IPS-11a (cell line): ENCODE data around the gene C2orf76.
"Not testable (repeated sequence)": the region's sequence is repeated elsewhere in the genome, so short reads cannot be mapped to it uniquely, and the experiment has no call there.

Source experiments
- H3K4me3 ChIP-seq: one replicate; pipeline ENCODE4 v1.5.1; 2013; ENCODE audit warnings: low read depth, low read length, control low read depth

C2orf76 gene

DNA sequence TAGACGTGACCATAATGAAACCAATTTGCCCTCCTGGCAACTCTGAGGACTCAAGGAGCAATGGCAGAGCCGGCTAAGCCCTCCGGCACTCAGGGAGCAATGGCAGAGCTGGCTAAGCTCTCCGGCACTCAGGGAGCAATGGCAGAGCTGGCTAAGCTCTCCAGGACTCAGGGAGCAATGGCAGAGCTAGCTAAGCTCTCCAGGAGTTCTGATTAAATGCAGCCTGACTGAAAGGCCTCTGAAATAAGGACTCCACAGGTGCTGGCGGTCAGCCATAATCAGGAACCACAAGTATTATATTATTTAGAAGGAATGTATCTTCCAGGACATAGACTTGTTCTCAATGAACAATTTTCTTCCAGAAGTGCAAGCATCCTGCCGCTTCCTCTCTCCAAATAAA lies 65.2 kb downstream of the C2orf76 start:
- H3K4me3 ChIP-seq = no peak overlapping the region

DNA sequence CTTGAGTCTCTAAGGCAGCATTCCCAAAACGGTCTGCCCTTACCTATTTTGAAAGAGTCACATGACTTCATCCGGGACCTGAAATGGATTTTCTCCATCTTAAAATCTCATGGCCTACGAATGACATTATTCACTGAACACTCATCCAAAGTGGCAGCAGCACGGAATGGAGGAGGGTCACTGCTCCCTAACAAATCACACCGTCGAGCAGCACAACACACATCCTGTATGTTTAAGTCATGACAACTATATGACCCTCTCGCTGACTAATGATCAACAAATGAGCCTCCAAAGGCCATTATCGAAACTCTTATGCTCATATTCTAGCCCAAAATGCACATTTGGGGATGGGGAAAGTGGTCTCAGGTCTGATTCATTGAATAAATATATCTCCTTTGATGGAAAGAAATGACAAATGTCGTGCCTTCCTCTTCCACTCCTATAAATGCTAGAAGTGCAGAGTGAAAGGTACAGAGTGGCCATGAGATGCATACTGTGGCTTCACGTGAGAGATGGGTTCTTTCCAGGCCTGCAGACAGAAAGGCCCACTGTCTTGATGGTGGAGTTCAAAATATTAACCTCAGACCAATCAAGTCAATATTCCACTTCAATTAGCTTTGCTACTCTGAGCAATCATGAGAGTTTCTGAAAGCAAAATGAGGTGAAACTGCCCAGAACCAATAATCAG lies 70.8 kb downstream of the C2orf76 start:
- H3K4me3 ChIP-seq = no peak overlapping the region

DNA sequence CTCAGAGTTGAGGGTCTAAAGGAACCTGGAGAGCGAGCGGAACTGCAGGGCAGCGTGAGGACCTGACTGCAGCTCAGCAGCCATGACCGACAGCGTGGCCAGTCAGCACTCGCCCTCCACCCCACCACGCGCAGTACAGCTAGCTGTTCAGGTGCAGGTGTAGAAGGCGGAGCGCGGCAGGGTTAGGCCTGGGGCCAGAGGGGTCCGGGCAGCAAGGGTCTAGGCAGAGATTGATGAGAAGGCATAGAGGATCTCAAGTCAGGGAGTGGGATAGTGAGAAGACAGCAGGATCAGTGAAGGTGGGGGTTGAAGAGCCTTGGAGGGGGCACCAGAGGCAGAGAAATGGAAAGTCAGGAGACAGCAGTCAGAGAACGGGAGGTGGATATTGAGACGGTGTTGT lies 72.0 kb downstream of the C2orf76 start:
- H3K4me3 ChIP-seq = no peak overlapping the region

DNA sequence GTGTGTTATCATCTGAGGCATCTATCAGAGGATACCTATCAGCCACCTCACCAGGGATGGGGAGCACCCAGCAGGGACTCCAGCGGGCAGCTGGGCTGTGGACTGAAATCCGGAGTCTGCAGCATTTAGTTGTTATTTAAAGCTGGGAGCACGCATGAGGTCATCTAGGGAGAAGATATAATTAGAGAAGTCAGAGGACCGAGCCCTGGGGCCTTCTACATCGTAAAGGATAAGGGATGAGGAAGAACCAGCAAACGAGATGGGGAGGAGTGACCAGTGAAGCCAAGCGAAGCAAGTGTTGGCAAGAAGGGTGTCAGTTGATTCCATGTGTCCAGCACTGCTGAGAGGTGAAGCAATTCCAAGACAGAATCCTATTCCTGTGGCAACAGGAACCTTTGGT lies 72.7 kb downstream of the C2orf76 start:
- no peak overlapping the region for H3K4me3 ChIP-seq

DNA sequence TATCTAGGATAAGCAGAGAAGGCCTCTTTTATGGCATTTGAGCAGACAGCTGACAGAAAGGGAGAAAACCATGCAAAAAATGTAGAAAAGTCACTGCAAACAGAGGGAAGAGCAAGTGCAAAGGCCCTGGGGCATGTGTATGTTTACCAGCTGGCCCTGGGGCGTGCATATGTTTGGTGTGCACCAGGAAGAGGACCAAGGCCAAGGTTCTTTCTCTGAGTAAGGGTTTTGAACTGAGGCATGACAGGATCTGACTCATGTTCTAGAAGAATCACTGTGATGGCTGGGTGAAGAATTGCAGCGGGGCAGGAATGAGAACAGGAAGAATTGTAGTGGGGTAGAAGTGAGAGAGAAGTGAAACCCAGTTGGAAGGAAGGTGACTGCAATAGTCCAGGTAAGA lies 73.4 kb downstream of the C2orf76 start:
- H3K4me3 ChIP-seq = no peak overlapping the region

DNA sequence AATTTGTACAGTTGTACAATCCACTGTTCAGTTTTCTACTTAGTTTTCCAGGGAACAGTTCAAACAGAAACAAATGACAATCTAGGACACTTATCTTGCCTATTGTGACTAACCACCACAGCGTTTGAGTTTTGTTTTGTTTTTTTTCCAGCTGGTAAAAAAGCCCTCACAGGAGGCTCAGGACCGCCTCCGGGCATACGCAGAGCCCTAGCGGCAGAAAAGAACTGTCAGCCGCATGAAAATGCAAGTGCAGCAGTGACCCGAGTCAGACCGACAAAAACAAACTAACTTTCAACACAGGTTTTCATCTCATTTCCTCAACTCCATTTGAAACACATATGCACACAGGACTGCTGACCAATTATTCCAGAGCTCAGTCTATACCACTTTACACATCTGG lies 74.4 kb downstream of the C2orf76 start:
- H3K4me3 ChIP-seq = no peak overlapping the region

DNA sequence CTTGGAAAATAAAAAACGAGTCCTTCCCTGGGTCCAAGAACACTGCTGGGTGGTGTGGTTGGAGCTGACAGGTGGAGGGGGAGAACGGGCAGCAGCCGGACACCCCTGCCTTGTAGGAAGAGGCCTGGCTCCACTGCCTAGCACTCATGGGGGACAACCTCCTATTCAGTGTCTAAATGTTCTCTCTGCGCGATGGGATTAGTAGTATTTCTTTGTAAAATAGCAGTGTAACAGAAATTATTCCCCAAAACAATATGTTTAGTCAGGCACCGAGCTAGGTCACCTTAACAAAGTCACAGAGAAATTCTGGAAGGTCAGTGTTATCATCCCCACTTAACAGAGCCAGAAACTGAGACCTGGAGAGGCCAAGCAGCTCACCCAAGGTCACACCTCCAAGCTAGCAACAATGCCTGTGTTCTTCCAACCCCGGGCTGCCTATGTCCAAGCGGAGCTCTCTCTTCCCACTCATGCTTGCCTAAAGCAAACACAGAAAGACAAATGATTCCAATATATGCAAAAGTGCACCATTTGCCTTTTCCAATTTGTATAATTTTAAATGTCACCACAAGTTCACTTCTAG lies 75.0 kb downstream of the C2orf76 start:
- H3K4me3 ChIP-seq = no peak overlapping the region

DNA sequence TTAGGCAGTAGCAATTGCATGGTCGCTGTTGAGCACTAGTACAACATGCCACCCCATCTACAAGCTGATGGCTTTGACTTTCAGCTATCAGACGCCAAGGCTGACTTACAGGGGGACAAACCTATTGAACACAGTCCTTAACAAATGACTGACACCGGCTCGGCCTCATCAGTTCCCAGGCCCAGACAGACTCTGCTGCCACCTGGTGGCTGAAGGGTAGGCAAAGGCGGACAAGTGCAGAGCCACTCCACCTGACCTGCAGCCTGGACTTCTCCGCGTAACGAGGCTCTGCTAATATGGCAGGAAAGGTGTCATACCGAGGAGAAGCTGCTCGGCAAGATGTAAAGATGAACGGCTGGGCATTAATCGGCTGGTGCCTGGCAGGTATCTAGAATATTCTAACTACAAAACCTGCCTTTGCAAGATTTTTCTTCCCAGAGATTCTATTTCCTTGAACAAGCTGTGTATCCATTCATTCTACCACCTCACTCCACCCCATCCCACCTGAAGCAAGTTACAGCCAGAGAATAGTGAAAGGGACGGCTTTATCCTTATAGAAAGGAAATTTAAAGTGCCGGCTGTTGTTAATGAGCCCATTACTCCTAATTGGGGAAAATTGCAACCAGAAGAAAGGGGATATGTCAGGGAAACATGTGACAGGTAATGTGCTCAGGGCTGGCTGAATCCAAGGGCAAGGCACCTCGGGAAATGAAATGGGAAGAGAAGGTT lies 75.6 kb downstream of the C2orf76 start:
- H3K4me3 ChIP-seq = no peak overlapping the region

DNA sequence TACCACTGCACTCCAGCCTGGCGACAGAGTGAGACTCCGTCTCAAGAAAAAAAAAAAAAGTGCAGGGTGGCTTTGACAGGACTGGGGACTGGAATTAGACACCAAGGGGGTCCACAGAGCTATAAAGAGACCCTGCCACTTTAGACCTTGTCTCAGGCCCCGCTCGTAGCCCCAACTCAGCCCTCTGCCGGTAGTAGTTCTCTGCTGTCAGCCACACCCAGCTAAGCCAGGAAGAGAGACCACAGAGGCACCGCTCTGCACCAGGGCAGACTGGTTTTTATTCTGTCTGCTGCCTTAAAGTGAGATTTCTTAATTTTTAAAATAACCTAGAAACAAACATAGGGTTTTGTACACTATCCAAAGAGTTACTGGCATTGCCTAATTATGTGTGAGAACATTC lies 77.0 kb downstream of the C2orf76 start:
- no peak overlapping the region for H3K4me3 ChIP-seq

DNA sequence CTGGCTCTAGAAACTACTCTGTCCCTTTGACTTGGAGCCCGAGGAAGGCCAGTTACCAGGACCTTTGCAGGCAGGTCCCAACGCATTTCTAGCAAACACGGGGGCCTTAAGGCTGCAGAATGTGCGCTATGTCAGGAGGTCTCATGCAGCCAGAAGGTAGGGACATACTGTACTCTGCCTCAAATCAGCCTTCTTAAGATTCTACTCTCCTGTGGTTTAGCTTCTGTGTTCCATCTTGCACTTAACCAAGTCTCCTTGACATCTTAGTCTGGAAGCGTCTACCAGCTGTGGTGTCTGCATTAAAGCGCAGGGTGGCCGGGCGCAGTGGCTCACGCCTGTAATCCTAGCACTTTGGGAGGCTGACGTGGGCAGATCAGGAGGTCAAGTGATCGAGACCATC lies 77.5 kb downstream of the C2orf76 start:
- H3K4me3 ChIP-seq = no peak overlapping the region

DNA sequence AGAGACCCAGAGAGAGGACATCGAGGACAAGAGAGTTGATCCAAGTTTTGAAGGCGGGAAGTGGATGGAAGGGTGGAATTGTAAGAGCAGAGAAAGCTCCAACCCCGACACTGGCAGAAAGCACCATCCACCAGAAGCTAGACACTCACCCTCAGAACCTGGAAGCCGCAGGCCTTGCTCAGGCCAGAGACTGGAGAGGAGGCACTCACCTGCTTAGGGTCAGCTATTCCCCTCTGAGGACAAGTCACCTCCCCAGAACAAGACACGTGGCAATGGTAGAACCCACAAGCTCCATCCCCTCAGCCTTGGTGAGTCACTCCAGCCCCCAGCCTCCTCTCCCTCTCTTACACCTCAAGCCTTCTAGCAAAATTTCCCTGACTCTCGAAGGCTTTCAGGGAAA lies 78.1 kb downstream of the C2orf76 start:
- H3K4me3 ChIP-seq = no peak overlapping the region

DNA sequence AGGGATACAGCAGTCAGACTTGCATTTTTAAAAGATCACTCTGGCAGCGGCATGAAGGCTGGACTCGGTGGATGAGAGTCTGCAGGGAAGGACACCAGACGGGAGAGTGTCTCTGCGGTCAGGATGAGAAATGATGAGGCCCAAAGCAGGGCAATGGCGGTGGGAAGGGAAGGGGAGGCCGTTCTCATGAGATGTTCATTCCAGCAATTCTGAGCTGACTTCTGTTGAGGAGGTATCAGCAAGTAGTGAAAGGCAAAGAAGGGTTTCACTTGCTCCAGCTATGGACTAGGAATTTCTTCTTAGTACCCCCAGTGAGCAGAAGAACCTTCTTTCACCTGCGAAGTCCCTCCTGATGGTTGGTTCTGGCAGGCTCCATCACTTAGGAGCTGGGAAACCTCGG lies 80.0 kb downstream of the C2orf76 start:
- H3K4me3 ChIP-seq = no peak overlapping the region

DNA sequence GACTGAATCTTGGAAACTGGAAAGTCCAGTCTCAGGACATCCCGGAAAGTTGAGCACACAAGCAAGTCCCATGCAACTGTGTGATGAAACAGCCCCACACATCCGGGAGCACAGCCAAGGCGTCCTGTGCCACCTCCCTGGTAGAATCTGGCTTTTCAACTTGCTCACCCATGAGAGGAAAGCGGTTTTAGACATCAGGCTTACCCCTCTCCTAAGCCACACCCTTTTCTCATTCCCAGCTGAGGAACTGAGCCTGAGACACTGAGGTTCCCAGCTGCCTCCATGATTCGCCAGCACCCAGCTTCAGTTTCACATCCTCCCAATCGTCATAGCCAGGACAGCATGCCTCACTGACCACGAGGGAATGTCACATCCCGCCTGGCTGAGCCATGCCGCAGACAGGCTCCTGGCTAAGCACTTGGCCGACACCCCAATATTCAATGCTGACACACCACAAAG lies 82.7 kb downstream of the C2orf76 start:
- no peak overlapping the region for H3K4me3 ChIP-seq

DNA sequence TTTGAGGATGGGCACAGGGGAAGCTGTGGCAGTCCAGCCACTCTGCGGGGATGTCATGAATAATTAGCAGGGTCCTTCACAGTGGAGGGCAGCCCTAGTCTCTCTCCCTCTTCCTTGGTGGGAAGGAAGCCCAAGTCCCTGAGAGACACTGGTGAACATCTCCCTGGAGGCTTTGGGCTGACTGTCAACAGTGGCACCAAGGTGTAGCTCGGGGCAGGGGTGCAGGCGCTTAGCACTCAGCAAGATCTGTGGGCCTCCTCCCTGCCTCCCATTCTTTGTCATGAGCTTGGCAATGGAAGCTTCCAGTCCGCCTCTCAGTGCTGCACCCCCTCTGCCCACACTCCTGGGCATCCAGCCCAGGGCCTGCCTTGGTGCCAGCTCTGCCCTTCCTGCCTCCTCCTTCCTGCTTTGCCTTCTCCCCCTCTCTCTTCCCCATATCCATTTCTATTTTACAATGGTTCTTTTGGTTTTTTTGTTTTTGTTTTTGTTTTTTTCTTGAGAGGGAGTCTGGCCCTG lies 83.6 kb downstream of the C2orf76 start:
- H3K4me3 ChIP-seq = no peak overlapping the region

DNA sequence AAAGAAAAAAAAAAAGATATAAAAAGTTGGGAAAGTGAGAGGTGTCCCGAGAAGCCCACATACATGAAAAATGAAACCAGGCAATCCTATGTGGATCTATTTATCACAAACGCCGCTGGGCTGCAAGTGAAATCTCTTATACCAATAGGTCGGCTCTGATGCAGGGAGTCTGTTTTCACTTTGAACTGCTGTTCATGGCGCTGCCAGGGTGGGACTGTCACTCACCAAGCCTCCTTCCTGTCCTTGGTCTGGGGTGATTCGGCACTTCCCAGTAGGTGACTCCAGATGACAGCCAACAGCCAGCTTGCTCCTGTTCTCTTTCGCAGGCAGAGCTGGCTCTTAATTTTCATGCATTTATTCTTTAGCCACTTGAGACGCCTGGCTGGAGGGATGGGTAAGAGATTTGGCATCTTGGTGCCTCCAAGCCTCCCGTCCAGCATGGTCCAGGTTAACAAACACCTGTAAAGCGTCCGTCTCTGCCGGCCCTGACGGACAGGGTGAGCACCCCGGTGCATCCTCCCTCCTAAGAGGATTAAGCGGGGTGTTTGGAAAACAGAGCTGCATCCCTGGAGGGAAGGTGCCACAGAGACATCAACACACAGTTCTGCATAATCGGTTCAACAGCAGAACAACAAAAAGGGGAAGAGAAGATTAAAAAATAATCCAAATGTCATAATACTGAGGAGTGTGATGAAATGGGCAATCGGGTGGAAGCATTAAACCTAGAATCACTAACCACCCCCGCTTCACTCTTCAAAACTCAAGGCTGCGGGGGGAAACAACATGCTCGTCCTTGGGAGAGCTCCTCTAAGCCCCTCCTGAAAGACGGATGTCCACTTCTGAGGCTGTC lies 84.3 kb downstream of the C2orf76 start:
- no peak overlapping the region for H3K4me3 ChIP-seq

DNA sequence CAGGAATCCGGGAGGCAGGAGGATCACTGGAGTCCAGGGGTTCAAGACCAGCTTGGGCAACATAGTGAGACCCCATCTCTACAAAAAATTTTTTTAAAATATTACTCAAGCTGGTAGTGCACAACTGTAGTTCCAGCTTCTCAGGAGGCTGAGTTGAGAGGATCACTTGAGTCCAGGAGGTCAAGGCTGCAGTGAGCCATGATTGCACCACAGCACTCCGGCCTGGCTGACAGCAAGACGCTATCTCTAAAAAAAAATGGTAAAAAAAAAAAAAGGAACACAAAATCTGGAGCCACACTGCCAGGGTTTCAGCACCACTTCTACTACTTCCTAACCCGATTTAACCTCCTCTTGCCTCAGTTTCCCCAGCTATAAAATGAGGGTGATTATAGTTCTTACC lies 86.0 kb downstream of the C2orf76 start:
- H3K4me3 ChIP-seq = no peak overlapping the region

DNA sequence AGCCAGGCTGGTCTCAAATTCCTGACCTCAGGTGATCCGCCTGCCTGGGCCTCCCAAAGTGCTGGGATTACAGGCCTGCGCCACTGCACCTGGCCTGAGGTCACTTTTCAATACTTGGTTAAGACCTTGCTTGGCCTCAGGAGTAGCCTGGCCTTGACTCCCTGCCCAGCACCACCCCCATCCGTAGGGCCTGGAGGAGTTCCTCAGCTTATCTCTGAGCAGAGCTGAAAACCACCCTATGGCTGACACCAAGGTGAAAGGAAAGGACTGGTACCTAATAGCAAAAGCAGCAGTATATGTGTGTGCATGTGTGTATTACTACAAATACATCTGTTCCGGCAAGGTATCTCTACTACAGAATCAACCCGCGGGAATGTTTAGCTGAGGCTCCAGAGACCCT lies 87.0 kb downstream of the C2orf76 start:
- no peak overlapping the region for H3K4me3 ChIP-seq

DNA sequence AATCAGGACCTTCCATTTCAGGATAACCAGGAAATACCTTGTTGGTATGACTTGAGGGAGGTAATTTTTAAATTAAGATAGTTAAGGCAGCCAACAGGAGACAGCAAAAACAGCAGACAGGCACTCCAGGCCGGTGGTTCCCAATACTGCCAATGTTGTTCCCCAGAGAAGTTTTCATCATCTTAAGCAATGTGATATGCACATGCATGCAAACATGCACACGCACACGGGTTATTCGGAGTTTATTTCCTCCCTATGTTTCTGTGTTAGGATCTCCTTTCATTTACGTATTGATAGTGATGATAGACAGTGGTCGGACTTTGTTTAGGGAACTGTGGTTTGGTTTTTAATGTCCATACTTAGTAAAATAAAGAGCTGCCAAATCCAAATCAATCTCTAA lies 87.7 kb downstream of the C2orf76 start:
- no peak overlapping the region for H3K4me3 ChIP-seq

DNA sequence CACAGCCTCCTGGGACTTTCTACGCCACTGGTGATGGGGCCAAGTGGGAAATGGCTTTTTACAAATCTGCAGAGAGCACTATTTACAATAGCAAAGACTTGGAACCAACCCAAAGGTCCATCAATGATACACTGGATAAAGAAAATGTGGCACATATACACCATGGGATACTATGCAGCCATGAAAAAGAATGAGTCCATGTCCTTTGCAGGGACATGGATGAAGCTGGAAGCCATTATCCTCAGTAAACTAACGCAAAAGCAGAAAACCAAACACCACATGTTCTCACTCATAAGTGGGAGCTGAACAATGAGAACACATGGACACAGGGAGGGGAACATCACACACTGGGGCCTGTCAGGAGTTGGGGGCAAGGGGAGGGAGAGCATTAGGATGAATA lies 88.2 kb downstream of the C2orf76 start:
- H3K4me3 ChIP-seq = not testable (repeated sequence)

DNA sequence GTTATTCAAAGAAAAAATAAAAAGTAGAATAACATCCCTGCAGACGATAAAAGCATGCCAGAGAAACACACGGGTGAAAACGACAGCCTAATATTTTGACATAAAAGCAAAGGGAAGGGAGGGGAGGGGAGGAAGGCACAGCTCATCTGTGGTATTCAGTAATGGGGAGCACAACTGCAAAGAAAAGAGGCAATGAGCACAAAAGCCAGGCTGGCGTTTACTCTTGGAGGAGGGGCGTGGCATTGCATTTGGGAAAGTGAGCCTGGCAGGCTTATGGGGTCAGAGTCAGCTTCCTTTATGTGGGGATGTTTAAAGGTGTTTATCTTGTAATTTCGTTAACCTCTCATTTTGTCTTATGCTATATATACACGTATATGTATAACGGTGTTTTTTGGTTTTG lies 89.8 kb downstream of the C2orf76 start:
- no peak overlapping the region for H3K4me3 ChIP-seq

DNA sequence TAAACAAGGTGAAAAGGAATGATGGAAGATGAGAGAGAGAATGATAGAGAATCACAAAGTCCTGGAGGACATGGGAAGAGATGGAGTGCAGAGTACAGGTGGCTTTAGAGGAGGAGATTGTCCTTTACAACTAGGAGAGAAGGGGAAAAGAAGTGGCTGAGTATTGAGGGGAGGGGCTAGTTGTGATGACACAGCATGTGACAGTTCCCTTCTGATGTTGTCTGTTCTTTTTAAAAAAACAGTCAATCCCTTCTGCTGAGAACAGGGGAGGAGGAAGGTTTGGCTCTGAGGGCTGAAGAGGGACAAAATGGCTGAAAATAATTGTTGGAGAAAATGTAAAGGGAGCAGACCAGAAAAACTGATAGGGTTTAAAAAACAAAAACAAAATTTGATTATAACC lies 99.0 kb downstream of the C2orf76 start:
- no peak overlapping the region for H3K4me3 ChIP-seq
